Ammon's horn (tissue), 1 donor: ENCODE results near the gene DRAM2.
"Not testable (repeated sequence)": the region's sequence is repeated elsewhere in the genome, so short reads cannot be mapped to it uniquely, and the experiment has no call there.

Experiments used
- DNase-seq: peaks from one replicate; pipeline ENCODE4 v3.0.0-alpha.2; 2016; ENCODE audit warnings: low spot score

Gene DRAM2

GRCh38 chr1:111082421-111083203 lies 57.3 kb downstream of the DRAM2 start:
- no peak for DNase-seq

GRCh38 chr1:111079329-111079728 lies 60.6 kb downstream of the DRAM2 start:
- not testable (repeated sequence) for DNase-seq

DNA sequence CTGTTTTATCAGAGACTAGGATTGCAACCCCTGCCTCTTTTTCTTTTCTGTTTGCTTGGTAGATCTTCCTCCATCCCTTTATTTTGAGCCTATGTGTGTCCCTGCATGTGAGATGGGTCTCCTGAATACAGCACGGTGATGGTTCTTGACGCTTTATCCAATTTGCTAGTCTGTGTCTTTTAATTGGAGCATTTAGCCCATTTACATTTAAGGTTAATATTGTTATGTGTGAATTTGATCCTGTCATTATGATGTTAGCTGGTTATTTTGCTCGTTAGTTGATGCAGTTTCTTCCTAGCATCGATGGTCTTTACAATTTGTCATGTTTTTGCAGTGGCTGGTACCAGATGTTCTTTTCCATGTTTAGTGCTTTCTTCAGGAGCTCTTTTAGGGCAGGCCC lies 62.6 kb downstream of the DRAM2 start:
- not testable (repeated sequence) for DNase-seq
